OCI-LY1 (cell line): ENCODE measurements around the gene CKAP2.

Experiments used
- CTCF ChIP-seq: fragments of 200-600 bp; sonication (generic), shearing (Covaris generic); IDR thresholded peaks from 2 replicates; pipeline ENCODE4 v1.5.1; 2017; ENCODE audit warnings: mild to moderate bottlenecking, antibody characterized with exemption, low read length, moderate library complexity, mixed read lengths
- EZH2 ChIP-seq: fragments of 200-600 bp; sonication (generic), shearing (Covaris generic); IDR thresholded peaks from 2 replicates; pipeline ENCODE4 v1.8.0; 2017; ENCODE audit warnings: borderline replicate concordance, mixed run types, mild to moderate bottlenecking, antibody characterized with exemption, low read length, moderate library complexity, mixed read lengths

- no peak for TF ChIP-seq CTCF
- TF ChIP-seq EZH2, result no peak
Observed at GRCh38 chr13:52406629-52407028, 48.6 kb upstream of the CKAP2 start.
